ENCODE data around the gene TRAP1. TPM values are rescaled to one million over a fixed set of nuclear protein-coding genes. Genes with fewer than 3 reads are reported as not detected.

Gene TRAP1
- total RNA-seq, 4 donors from 2014 or later = 43.2 to 53.8 (median 51.2) TPM

- ATAC-seq = no peak
- 73 to 100% methylated on average over 4 to 13 of the region's 14 CpGs for WGBS, 2 donors (ENCODE audit: low coverage in 1 of 2)
- no peaks in the 10 kb centered on the region for H3K27me3 ChIP-seq
- no peak overlapping the region for H3K4me3 ChIP-seq
- no peaks in the 10 kb centered on the region for H3K4me1 ChIP-seq
- no peaks in the 10 kb centered on the region for H3K9me3 ChIP-seq
- H3K36me3 ChIP-seq = peaks cover 0 to 49% of the 10 kb centered on the region in 2 donors
- TF ChIP-seq EP300 (IDR thresholded peaks at IDR 0.05) (no peak), POLR2A (IDR thresholded peaks at IDR 0.05) (no peak), POLR2AphosphoS5 (IDR thresholded peaks at IDR 0.05) (no peak), CTCF (IDR thresholded peaks at IDR 0.05) (no peak)
- H3K27ac ChIP-seq = no peak overlapping the region
Measured at GRCh38 chr16:3643095-3643730, 74.1 kb downstream of the TRAP1 start.

DNA sequence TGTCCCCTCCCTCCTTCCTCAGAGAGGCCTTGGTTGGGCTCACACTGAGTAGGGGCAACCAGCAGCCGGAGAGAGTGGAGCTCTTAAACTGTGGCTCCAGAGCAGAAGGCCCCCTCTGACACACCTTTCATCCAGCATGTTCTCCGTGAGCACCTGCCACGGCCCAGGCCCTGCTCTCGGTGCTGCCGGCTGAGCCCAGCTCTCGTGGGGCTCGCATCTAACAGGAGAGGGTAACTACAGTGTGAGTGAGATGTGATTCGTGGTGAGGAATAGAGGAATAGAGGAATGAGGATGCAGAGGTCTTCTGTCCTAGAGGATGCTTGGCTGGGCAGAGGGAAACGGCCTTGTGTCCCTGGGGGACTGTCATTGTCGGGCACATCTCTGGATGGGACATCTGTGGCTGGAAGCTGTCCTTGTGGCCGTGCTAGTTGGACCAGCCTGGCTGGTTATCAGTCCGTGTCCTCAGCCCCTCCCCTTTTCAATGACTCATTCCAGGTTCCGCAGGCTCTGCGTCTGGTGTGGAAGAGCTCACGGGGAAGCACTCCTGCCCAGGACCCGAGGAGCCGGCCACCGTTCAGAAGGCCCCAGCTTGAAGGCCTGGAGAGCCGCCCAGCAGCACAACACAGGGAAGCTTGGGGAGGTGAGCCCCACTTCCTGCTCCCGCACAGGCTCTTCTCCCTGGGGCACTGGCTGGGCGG lies 74.8 kb downstream of the TRAP1 start:
- H3K27ac ChIP-seq = no peak overlapping the region
- H3K27me3 ChIP-seq = no peaks in the 10 kb centered on the region
- H3K4me3 ChIP-seq = no peak overlapping the region
- no peaks in the 10 kb centered on the region for H3K4me1 ChIP-seq
- peaks cover 0 to 49% of the 10 kb centered on the region in 2 donors for H3K36me3 ChIP-seq
- no peaks in the 10 kb centered on the region for H3K9me3 ChIP-seq
- TF ChIP-seq POLR2AphosphoS5 (IDR thresholded peaks at IDR 0.05) (no peak), POLR2A (IDR thresholded peaks at IDR 0.05) (no peak), CTCF (IDR thresholded peaks at IDR 0.05) (no peak), EP300 (IDR thresholded peaks at IDR 0.05) (no peak)
- ATAC-seq = no peak
- 80% methylated on average over 1 of the region's 21 CpGs; no CpG with 5 or more reads in 1 of the 2 donors for WGBS, 2 donors (ENCODE audit: low coverage in 1 of 2)

DNA sequence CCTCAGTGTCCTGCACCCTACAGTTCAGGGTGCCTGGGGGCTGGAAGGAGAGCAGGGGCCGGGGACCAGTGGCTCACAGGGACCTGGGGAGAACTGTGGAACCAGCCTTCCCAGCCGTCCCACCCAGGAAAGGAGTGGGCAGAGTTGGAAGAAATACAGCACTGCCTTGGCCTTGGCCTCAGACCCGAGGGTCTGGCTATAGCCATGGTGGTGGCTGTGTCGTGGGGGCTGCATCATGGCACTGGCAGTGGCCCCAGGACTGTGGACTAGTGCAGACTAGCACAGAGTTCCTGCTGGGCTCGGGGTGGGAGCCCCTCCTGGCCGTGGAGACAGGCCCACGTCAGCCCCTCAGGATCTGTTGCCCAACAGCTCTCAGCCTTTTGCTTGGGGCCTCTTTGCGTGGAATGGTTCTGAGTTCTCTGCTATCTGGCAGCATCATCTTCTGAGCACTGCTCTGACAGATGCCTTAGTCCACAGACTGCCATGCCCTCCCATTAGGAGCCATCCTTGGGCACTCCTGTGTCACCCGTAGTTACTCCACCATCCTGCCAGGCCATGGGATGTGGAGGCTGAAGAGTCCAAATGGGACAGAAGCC lies 75.4 kb downstream of the TRAP1 start:
- Histone ChIP-seq H3K4me1 (no peaks in the 10 kb centered on the region), H3K9me3 (no peaks in the 10 kb centered on the region), H3K36me3 (peaks cover 0 to 49% of the 10 kb centered on the region in 2 donors), H3K27ac (no peak overlapping the region), H3K4me3 (no peak overlapping the region), H3K27me3 (no peaks in the 10 kb centered on the region)
- no peak for ATAC-seq
- WGBS, 2 donors (ENCODE audit: low coverage in 1 of 2) = 60% methylated on average over 1 of the region's 9 CpGs; no CpG with 5 or more reads in 1 of the 2 donors
- TF ChIP-seq CTCF (IDR thresholded peaks at IDR 0.05) (no peak), POLR2AphosphoS5 (IDR thresholded peaks at IDR 0.05) (no peak), POLR2A (IDR thresholded peaks at IDR 0.05) (no peak), EP300 (IDR thresholded peaks at IDR 0.05) (no peak)

GRCh38 chr16:3640632-3641501 lies 76.5 kb downstream of the TRAP1 start:
- TF ChIP-seq CTCF (IDR thresholded peaks at IDR 0.05) = no peak
- no peak for TF ChIP-seq EP300 (IDR thresholded peaks at IDR 0.05)
- no peak for ATAC-seq
- H3K9me3 ChIP-seq = no peaks in the 10 kb centered on the region
- WGBS, 2 donors (ENCODE audit: low coverage in 1 of 2) = 100% methylated on average over 1 of the region's 17 CpGs; no CpG with 5 or more reads in 1 of the 2 donors
- H3K4me1 ChIP-seq = no peaks in the 10 kb centered on the region
- peaks cover 0 to 49% of the 10 kb centered on the region in 2 donors for H3K36me3 ChIP-seq
- no peaks in the 10 kb centered on the region for H3K27me3 ChIP-seq
- no peak overlapping the region for H3K27ac ChIP-seq
- H3K4me3 ChIP-seq = no peak overlapping the region

All from gastroesophageal sphincter (tissue), 4 donors.